ENCODE data around the gene CASZ1. TPM values are rescaled to one million over a fixed set of nuclear protein-coding genes. Genes with fewer than 3 reads are reported as not detected.

Gene CASZ1
- total RNA-seq, 1 donor = under 0.01 TPM

- no peak for TF ChIP-seq CTCF (IDR thresholded peaks at IDR 0.05; ENCODE audit: insufficient read depth, low read depth, low read length)
- no peak overlapping the region for H3K4me3 ChIP-seq (ENCODE audit: low read depth, low read length)
- DNase-seq (ENCODE audit: low read depth) = no peak
Observed at GRCh38 chr1:10678852-10679251, 117.6 kb downstream of the CASZ1 start.

- H3K4me3 ChIP-seq (ENCODE audit: low read depth, low read length) = no peak overlapping the region
- DNase-seq (ENCODE audit: low read depth) = no peak
- no peak for TF ChIP-seq CTCF (IDR thresholded peaks at IDR 0.05; ENCODE audit: insufficient read depth, low read depth, low read length)
Observed at GRCh38 chr1:10678402-10678801, 118.0 kb downstream of the CASZ1 start.

GRCh38 chr1:10677491-10678391, 118.7 kb downstream of the CASZ1 start:
- no peak for TF ChIP-seq CTCF (IDR thresholded peaks at IDR 0.05; ENCODE audit: insufficient read depth, low read depth, low read length)
- DNase-seq (ENCODE audit: low read depth) = no peak
- no peak overlapping the region for H3K4me3 ChIP-seq (ENCODE audit: low read depth, low read length)

GRCh38 chr1:10676963-10677362, 119.5 kb downstream of the CASZ1 start:
- DNase-seq (ENCODE audit: low read depth) = no peak
- H3K4me3 ChIP-seq (ENCODE audit: low read depth, low read length) = no peak overlapping the region
- no peak for TF ChIP-seq CTCF (IDR thresholded peaks at IDR 0.05; ENCODE audit: insufficient read depth, low read depth, low read length)

- no peak overlapping the region for H3K4me3 ChIP-seq (ENCODE audit: low read depth, low read length)
- DNase-seq (ENCODE audit: low read depth) = no peak
- no peak for TF ChIP-seq CTCF (IDR thresholded peaks at IDR 0.05; ENCODE audit: insufficient read depth, low read depth, low read length)
Observed at GRCh38 chr1:10675813-10676212, 120.6 kb downstream of the CASZ1 start.

- TF ChIP-seq CTCF (IDR thresholded peaks at IDR 0.05; ENCODE audit: insufficient read depth, low read depth, low read length) = no peak
- DNase-seq (ENCODE audit: low read depth) = no peak
- H3K4me3 ChIP-seq (ENCODE audit: low read depth, low read length) = no peak overlapping the region
Observed at GRCh38 chr1:10674700-10675609, 121.5 kb downstream of the CASZ1 start.

All from fibroblast of villous mesenchyme (primary cell).